ENCODE results near the gene NPIPB8.
"Not testable (repeated sequence)": the region's sequence is repeated elsewhere in the genome, so short reads cannot be mapped to it uniquely, and the experiment has no call there.

The NPIPB8 gene

DNA sequence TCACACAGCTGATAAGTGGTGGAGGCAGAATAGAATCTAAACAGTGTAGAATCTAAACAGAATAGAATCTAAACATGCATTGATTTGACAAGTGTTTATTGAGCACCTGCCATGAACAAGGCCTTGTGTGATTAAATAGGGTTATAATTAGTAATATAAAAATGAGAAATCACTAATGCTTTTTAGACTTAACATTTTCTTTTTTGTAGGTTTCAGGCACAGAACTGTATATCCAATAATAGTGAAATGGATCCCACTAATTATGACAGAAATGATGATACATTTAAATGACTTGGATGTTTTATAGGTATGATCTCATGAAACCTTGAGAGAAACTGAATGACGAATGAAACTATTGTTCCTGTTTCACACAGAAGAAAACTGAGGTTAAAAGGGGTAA, at the start of gene NPIPB8:
TSS of gene NPIPB8 (plus strand) at position 301 of the 400 bp plus-strand sequence. CDS start 296 bp downstream, outside the sequence.
- in situ Hi-C loops (cut with MboI; ENCODE audit: low sequenced_read_pairs) = not testable (repeated sequence)

DNA sequence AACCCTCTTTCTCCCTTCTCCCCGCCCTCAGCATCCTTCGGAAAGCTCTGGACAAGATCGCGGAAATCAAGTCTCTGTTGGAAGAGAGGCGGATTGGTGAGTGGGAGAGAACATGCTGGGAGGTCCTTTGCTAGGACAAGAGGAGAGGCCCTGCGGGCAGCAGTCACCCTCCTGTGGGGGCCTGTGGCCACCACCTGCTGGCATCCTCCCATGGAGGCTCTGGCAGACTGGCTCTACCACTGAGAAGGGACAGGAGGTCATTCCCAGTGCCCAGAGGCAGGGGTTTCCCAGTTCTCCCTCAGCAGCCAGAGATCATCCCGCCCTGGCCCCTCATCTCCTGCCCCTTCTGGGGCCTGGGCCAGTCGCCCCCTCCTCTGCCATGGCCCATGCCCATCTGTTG, 48.8 kb upstream of the NPIPB8 start:
- in situ Hi-C loops (cut with MboI; ENCODE audit: low sequenced_read_pairs) = loop anchor here (25.0 kb wide), 1 partner anchor 302 kb away; the partner anchor contains the start of gene SBK1

GRCh38 chr16:28589930-28590329, 47.9 kb upstream of the NPIPB8 start:
- in situ Hi-C loops (cut with MboI; ENCODE audit: low sequenced_read_pairs) = loop anchor here (25.0 kb wide), 1 partner anchor 303 kb away; the partner anchor contains the start of gene SBK1

DNA sequence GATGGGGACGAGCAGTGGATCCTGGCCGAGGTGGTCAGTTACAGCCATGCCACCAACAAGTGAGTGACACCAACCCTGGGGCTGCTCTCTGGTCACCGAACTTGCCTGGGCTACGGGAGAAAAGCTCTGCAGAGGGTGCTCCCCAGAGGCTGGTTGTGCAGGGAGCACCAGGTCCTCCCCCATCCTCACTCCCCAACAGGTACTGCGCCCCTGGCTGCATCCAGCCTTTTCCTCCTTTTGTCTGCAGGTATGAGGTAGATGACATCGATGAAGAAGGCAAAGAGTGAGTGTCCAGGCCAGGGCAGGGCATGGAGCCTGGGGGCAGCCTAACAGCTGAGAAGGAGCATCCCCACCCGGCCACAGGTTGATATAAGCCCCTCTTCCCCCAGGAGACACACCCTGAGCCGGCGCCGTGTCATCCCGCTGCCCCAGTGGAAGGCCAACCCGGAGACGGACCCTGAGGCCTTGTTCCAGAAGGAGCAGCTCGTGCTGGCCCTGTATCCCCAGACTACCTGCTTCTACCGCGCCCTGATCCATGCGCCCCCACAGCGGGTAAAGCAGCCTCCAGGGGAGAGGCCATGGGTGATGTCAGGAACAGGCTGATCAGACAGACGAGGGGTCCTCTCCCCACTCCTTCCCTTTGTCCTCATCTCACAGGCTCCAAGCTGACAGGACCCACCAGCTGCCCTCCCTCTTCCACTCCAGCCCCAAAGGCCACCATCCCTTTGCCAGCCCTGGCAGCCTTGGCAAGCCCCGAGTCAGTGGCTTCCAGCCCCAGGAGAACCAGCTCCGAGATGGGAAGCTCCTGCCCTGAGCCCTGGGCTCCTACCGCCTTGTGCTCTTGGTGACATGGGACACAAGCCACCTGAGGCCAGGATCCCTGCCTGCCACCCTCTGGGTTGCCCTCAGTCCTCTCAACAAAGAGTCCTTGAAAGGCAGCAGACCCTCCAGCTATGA, 47.2 kb upstream of the NPIPB8 start:
- in situ Hi-C loops (cut with MboI; ENCODE audit: low sequenced_read_pairs) = loop anchor here (25.0 kb wide), 1 partner anchor 303 kb away; the partner anchor contains the start of gene SBK1

DNA sequence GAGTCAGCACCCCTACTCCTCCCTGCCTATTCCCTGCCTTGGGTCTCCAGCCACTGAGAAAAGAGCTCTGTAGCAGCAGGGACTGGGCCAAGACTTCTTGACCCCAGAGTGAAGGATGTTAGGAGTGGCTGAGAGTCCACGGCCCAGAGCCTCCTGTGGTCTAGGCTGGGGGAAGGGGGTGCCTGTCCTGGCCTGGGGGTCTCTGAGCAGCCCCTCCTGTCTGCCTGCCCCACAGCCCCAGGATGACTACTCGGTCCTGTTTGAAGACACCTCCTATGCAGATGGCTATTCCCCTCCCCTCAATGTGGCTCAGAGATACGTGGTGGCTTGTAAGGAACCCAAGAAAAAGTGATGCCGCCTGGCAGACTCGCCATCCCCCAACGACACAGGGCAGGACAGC, 46.5 kb upstream of the NPIPB8 start:
- in situ Hi-C loops (cut with MboI; ENCODE audit: low sequenced_read_pairs) = loop anchor here (25.0 kb wide), 1 partner anchor 304 kb away; the partner anchor contains the start of gene SBK1

- in situ Hi-C loops (cut with MboI; ENCODE audit: low sequenced_read_pairs) = loop anchor here (25.0 kb wide), 1 partner anchor 305 kb away; the partner anchor contains the start of gene SBK1
These were observed 45.4 kb upstream of the NPIPB8 start for GRCh38 chr16:28592511-28592910.

GRCh38 chr16:28592979-28593553, 44.8 kb upstream of the NPIPB8 start:
- in situ Hi-C loops (cut with MboI; ENCODE audit: low sequenced_read_pairs) = loop anchor here (25.0 kb wide), 1 partner anchor 306 kb away; the partner anchor contains the start of gene SBK1

DNA sequence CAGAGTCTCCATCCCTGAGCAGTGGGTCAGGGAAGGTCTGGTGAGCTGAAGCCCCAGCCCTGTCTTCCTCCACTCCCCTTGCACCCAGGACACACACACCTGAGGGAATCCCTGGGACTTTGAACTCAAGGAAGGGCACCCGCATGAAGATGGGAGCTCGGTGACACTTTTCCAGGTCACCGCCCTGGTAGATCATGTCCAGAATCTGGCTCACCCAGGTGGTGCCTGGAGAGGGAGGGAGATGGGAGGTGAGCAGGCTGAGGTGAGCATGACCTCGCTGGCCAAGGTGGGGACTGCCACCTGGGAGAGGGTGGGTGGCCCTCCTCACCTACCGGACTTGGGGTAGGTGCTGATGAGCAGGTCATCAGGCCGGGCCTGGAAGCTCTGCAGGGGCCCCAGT, 42.4 kb upstream of the NPIPB8 start:
- in situ Hi-C loops (cut with MboI; ENCODE audit: low sequenced_read_pairs) = loop anchor here (25.0 kb wide), 1 partner anchor 308 kb away; the partner anchor contains the start of gene SBK1

- in situ Hi-C loops (cut with MboI; ENCODE audit: low sequenced_read_pairs) = loop anchor here (25.0 kb wide), 1 partner anchor 309 kb away; the partner anchor contains the start of gene SBK1
These were observed 41.7 kb upstream of the NPIPB8 start for GRCh38 chr16:28596115-28596630.

GRCh38 chr16:28596840-28597691, 40.8 kb upstream of the NPIPB8 start, which contains the start of gene SULT1A2:
TSS of gene SULT1A2 (minus strand) at chr16:28597050. CDS start at chr16:28595930, 1,120 bp downstream.
- in situ Hi-C loops (cut with MboI; ENCODE audit: low sequenced_read_pairs) = loop anchor here (25.0 kb wide), 1 partner anchor 310 kb away; the partner anchor contains the start of gene SBK1

DNA sequence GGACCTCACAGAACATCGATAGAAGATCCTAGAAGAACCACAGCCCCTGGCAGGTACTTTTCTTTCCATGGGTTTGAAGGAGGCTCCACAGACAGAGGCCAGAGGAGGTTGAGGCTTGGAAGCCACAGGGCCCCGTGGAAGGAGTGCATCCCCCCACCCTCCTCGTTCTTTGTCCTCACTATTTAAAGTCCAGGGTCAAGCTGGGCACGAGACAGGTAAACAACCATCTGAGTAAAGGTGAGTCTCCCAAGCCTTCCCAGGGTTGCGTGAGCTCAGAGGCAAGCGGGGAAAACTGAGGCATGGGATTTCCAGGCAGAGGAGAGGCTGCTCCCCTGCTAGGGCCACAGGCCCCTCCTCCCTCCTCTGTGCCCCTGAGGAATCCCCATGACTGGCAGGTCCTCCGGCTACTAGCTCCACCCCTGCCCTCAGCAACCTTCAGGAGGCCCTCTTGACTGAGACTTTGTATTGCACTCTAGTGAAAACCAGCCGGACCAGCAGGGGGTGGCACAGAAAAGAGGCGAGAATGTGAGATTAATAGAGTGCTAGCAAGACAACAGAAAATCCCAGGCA, 40.1 kb upstream of the NPIPB8 start:
- in situ Hi-C loops (cut with MboI; ENCODE audit: low sequenced_read_pairs) = loop anchor here (25.0 kb wide), 1 partner anchor 310 kb away; the partner anchor contains the start of gene SBK1

GRCh38 chr16:28599377-28600285, 38.2 kb upstream of the NPIPB8 start:
- in situ Hi-C loops (cut with MboI; ENCODE audit: low sequenced_read_pairs) = loop anchor here (25.0 kb wide), 1 partner anchor 312 kb away; the partner anchor contains the start of gene SBK1

- in situ Hi-C loops (cut with MboI; ENCODE audit: low sequenced_read_pairs) = not testable (repeated sequence)
These were observed 36.9 kb upstream of the NPIPB8 start for GRCh38 chr16:28600965-28601364.

DNA sequence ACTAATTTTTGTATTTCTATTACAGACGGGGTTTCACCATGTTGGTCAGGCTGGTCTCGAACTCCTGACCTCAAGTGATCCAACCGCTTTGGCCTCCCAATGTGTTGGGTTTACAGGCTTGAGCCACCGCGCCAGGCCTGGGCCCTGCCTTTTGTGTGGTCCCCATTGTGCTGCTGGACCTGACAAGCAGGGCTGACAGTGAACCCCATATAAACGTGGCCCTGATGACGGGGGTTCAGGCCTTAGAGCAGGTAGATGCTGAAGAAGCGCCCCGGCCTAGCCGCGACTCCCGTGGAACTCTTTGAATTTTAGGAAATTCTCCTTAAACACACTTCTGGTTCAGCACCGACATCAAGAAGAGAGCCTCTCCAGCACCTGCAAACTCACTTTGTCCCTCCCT, 36.3 kb upstream of the NPIPB8 start:
- in situ Hi-C loops (cut with MboI; ENCODE audit: low sequenced_read_pairs) = not testable (repeated sequence)

GRCh38 chr16:28602062-28602461, 35.8 kb upstream of the NPIPB8 start:
- in situ Hi-C loops (cut with MboI; ENCODE audit: low sequenced_read_pairs) = not testable (repeated sequence)

- in situ Hi-C loops (cut with MboI; ENCODE audit: low sequenced_read_pairs) = no loop called here
These were observed 35.3 kb upstream of the NPIPB8 start for GRCh38 chr16:28602529-28602928.

DNA sequence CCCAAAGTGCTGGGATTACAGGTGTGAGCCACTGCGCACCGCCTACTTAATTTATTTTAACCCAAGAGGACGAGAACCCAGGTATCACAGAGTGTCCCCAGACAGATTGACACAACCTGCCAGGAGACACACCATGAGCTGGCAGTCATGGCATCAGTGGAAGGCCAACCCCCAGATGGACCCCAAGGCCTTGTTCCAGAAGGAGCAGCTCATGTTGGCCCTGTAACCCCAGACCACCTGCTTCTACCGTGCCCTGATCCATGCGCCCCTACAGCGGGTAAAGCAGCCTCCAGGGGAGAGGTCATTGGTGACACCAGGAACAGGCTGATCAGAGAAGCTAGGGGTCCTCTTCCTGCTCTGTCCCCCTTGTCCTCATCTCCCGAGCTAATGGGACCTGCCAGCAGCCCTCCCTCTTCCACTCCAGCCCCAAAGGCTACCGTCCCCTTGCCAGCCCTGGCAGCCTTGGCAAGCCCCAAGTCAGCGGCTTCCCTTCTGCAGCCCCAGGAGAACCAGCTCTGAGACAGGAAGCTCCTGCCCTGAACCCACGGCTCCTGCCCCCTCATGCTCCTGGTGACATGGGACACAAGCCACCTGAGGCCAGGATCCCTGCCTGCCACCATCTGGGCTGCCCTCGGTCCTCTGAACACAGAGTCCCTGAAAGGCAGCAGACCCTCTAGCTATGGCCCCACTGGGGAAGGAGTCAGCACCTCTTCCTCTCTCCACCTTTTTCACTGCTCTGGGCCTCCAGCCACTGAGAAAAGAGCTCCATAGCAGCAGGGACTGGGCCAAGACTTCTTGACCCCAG, 34.3 kb upstream of the NPIPB8 start:
- in situ Hi-C loops (cut with MboI; ENCODE audit: low sequenced_read_pairs) = no loop called here

DNA sequence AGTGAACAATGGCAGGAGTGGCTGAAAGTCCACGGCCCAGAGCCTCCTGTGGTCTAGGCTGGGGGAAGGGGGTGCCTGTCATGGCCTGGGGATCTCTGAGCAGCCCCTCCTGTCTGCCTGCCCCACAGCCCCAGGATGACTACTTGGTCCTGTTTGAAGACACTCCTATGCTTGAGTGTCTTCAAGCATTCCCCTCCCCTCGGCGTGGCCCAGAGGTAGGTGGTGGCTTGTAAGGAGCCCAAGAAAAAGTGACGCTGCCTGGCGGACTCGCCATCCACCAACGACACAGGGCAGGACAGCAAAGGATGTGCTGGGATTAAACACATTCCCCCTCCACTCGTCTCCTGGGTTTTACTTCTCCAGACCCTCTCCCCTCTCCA, 33.7 kb upstream of the NPIPB8 start:
- in situ Hi-C loops (cut with MboI; ENCODE audit: low sequenced_read_pairs) = no loop called here

All from HL-60/S4 treated with phorbol 12-myristate 13-acetate at 8.2 ng/mL for 4 days and 3 days (cell line).